Heart left ventricle (tissue), 13 donors: ENCODE data around the gene GAREM1.

Experiments
- CTCF ChIP-seq, 12 donors: fragments of 200-600 bp; sonication (generic) in 4 of 12; IDR thresholded peaks; one replicate each; pipeline versions ENCODE4 v1.5.0 to v1.8.0; 2018 to 2022; ENCODE audit warnings: antibody characterized with exemption in 12 of 12, mild to moderate bottlenecking in 5 of 12
- POLR2A ChIP-seq, 2 donors: fragments of 450-650 bp; IDR thresholded peaks; one replicate each; pipeline ENCODE4 v1.6.1; 2017; ENCODE audit warnings: antibody characterized with exemption in 2 of 2, mild to moderate bottlenecking in 2 of 2, moderate library complexity in 2 of 2
- donor health status: ischemic (EF 13 %, LVEDD 7.1; RV severe dilation, severe dysfunction).
- donor health status: DM: no; HTN: yes; CAD: no.
- donor health status: DM: no; HTN: no; CAD: no.
- donor health status: ischemic (EF 25% LVEDD 6.9; RV normal size, moderate dysfunction).
- donor health status: ischemic (EF 25% LVEDD 5.7; RV mildly dilated, moderate dysfunction).
- donor health status: ischemic (EF 35%, LVEDD 5.7; RV mildly dilated, moderate dysfunction).
- donor health status: nonischemic (EF 11% LVEDD 7.7; RV severe dilation, severe dysfunction).
- donor health status: DM: yes; HTN: yes; CAD: no.
- donor health status: PGD.
- donor health status: ischemic (EF 29% LVEDD 5.4; RV normal size, mild dysfunction).
- donor health status: nonischemic (EF 23%, LVEDD 6.1; RV moderate dilation, normal function).

- TF ChIP-seq CTCF (IDR thresholded peaks at IDR 0.05) = no peak
- TF ChIP-seq POLR2A (IDR thresholded peaks at IDR 0.05) = no peak
Observed at GRCh38 chr18:32358529-32358928, 112.2 kb downstream of the GAREM1 start.
